Ishikawa (cell line): Measurements from ENCODE around the gene PTTG1IP.

Source experiments
- CEBPB ChIP-seq: IDR thresholded peaks from 2 replicates; pipeline ENCODE4 v1.6.1; 2012
- CREB1 ChIP-seq: IDR thresholded peaks from 2 replicates; pipeline ENCODE4 v1.6.1; 2012; ENCODE audit warnings: low read depth
- EGR1 ChIP-seq: IDR thresholded peaks from 2 replicates; pipeline ENCODE4 v1.6.1; 2012
- EP300 ChIP-seq: IDR thresholded peaks from 2 replicates; pipeline ENCODE4 v1.6.1; 2012; ENCODE audit warnings: borderline replicate concordance
- FOXM1 ChIP-seq: IDR thresholded peaks from 2 replicates; pipeline ENCODE4 v1.6.1; 2012; ENCODE audit warnings: low read depth, borderline replicate concordance
- MAX ChIP-seq: IDR thresholded peaks from 2 replicates; pipeline ENCODE4 v1.6.1; 2012
- NFIC ChIP-seq: IDR thresholded peaks from 2 replicates; pipeline ENCODE4 v1.6.1; 2012
- RAD21 ChIP-seq: IDR thresholded peaks from 2 replicates; pipeline ENCODE4 v1.6.1; 2012; ENCODE audit warnings: low read depth
- TAF1 ChIP-seq: IDR thresholded peaks from 2 replicates; pipeline ENCODE4 v1.6.1; 2012; ENCODE audit warnings: low read depth, mild to moderate bottlenecking
- TEAD4 ChIP-seq: IDR thresholded peaks from 2 replicates; pipeline ENCODE4 v1.6.1; 2012
- YY1 ChIP-seq: IDR thresholded peaks from 2 replicates; pipeline ENCODE4 v1.6.1; 2012; ENCODE audit warnings: low read depth
- ZBTB7A ChIP-seq: IDR thresholded peaks from 2 replicates; pipeline ENCODE4 v1.6.1; 2012; ENCODE audit warnings: low read depth
- TF ChIP-seq, protein P1 (sequence below): IDR thresholded peaks from 2 replicates; pipeline ENCODE4 v1.6.1; 2012; ENCODE audit warnings: low read depth, mild to moderate bottlenecking

GRCh38 chr21:44917446-44918106 is 44.1 kb upstream of the PTTG1IP start:
- TF ChIP-seq, protein P1, sequence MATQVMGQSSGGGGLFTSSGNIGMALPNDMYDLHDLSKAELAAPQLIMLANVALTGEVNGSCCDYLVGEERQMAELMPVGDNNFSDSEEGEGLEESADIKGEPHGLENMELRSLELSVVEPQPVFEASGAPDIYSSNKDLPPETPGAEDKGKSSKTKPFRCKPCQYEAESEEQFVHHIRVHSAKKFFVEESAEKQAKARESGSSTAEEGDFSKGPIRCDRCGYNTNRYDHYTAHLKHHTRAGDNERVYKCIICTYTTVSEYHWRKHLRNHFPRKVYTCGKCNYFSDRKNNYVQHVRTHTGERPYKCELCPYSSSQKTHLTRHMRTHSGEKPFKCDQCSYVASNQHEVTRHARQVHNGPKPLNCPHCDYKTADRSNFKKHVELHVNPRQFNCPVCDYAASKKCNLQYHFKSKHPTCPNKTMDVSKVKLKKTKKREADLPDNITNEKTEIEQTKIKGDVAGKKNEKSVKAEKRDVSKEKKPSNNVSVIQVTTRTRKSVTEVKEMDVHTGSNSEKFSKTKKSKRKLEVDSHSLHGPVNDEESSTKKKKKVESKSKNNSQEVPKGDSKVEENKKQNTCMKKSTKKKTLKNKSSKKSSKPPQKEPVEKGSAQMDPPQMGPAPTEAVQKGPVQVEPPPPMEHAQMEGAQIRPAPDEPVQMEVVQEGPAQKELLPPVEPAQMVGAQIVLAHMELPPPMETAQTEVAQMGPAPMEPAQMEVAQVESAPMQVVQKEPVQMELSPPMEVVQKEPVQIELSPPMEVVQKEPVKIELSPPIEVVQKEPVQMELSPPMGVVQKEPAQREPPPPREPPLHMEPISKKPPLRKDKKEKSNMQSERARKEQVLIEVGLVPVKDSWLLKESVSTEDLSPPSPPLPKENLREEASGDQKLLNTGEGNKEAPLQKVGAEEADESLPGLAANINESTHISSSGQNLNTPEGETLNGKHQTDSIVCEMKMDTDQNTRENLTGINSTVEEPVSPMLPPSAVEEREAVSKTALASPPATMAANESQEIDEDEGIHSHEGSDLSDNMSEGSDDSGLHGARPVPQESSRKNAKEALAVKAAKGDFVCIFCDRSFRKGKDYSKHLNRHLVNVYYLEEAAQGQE: no peak
- TF ChIP-seq TAF1 (no peak), CREB1 (no peak), EP300 (no peak), YY1 (no peak), RAD21 (no peak), ZBTB7A (no peak), CEBPB (no peak), TEAD4 (no peak), FOXM1 (no peak), EGR1 (no peak), NFIC (no peak), MAX (no peak)
